GM12878 (cell line): ENCODE measurements around the gene L1TD1. TPM values are rescaled to one million over a fixed set of nuclear protein-coding genes. Genes with fewer than 3 reads are reported as not detected.
"Not testable (repeated sequence)": the region's sequence is repeated elsewhere in the genome, so short reads cannot be mapped to it uniquely, and the experiment has no call there.

ENCODE experiments used
- ATAC-seq: fragments of 200-7000 bp; cut with Tn5 transposase; 3 replicates; pipeline ENCODE4 v1.9.1; 2020; ENCODE audit warnings: mild to moderate bottlenecking, moderate library complexity
- BruUV-seq: library from RNA; stranded (reverse); fragments of 400-500 nt; replicated peaks from 2 replicates; lab custom pipeline; 2021; lab: Mats Ljungman, UMichigan
- CTCF ChIA-PET: fragments of 300-600 bp; sonication (Branson Sonifier 250); formaldehyde crosslinking; extraction: SDS; loops from one replicate; lab custom pipeline; 2021; ENCODE audit warnings: inconsistent platforms; lab: Yijun Ruan, JAX
- POLR2A ChIA-PET: fragments of 350-600 bp; formaldehyde crosslinking; extraction: SDS; loops from one replicate; lab custom pipeline; 2021; ENCODE audit warnings: inconsistent platforms; lab: Charles Lee
- RAD21 ChIA-PET: fragments of 300-600 bp; sonication (Branson Sonifier 250); formaldehyde crosslinking; loops from one replicate; lab custom pipeline; 2023; ENCODE audit warnings: antibody characterized with exemption; ENCODE audit not compliant: unreplicated experiment; lab: Charles Lee
- SMC1A ChIA-PET: fragments of 300-600 bp; sonication (Branson Sonifier 250); formaldehyde crosslinking; loops from one replicate; lab custom pipeline; 2023; ENCODE audit not compliant: unreplicated experiment, uncharacterized antibody; lab: Charles Lee
- DNase-seq: peaks from one replicate; pipeline ENCODE4 v3.0.0-alpha.2; 2011; ENCODE audit warnings: low read depth, low spot score
- FAIRE-seq: peaks from 3 replicates; lab custom pipeline; 2011; peaks lifted over from hg19 to GRCh38; lab: Jason Lieb, UNC
- H2AFZ ChIP-seq: 2 replicates; pipeline ENCODE4 v1.6.0; 2011; ENCODE audit warnings: low read depth, low read length, control low read depth; ENCODE audit not compliant: control insufficient read depth
- H3K27ac ChIP-seq: 2 replicates; pipeline ENCODE4 v1.5.1; 2011; ENCODE audit warnings: control low read depth; ENCODE audit not compliant: control insufficient read depth, insufficient read depth
- H3K27me3 ChIP-seq, 2 experiments: replicated peaks in 1 of 2; 2 replicates each; pipeline versions ENCODE4 v1.6.0 to v1.6.1; 2011; ENCODE audit warnings: low read length in 1 of 2; ENCODE audit not compliant: control insufficient read depth in 2 of 2, insufficient read depth in 2 of 2
- H3K36me3 ChIP-seq, 2 experiments: 2 replicates each; pipeline ENCODE4 v1.5.1; 2011; ENCODE audit warnings: low read length in 1 of 2; ENCODE audit not compliant: control insufficient read depth in 2 of 2, insufficient read depth in 2 of 2
- H3K4me1 ChIP-seq: 2 replicates; pipeline ENCODE4 v1.6.1; 2011; ENCODE audit warnings: mild to moderate bottlenecking, low read length, moderate library complexity, mixed read lengths; ENCODE audit not compliant: control insufficient read depth, insufficient read depth
- H3K4me2 ChIP-seq: 2 replicates; pipeline ENCODE4 v1.6.0; 2011; ENCODE audit warnings: control low read depth; ENCODE audit not compliant: control insufficient read depth, insufficient read depth
- H3K4me3 ChIP-seq: fragments of 200-600 bp; sonication (generic); 2 replicates; pipeline ENCODE4 v1.5.1; 2016
- H3K79me2 ChIP-seq: 2 replicates; pipeline ENCODE4 v1.6.0; 2011; ENCODE audit warnings: low read length; ENCODE audit not compliant: control insufficient read depth, insufficient read depth
- H3K9ac ChIP-seq: 2 replicates; pipeline ENCODE4 v1.8.0; 2011; ENCODE audit warnings: low read length, control low read depth, mixed read lengths; ENCODE audit not compliant: control insufficient read depth, insufficient read depth
- H3K9me3 ChIP-seq: replicated peaks from 3 replicates; pipeline ENCODE4 v1.5.1; 2011; ENCODE audit warnings: mild to moderate bottlenecking, low read length; ENCODE audit not compliant: control insufficient read depth, insufficient read depth
- H4K20me1 ChIP-seq: 2 replicates; pipeline ENCODE4 v1.6.0; 2011; ENCODE audit not compliant: control insufficient read depth, insufficient read depth
- WGBS: methylation state at CpG from one replicate; pipeline ENCODE4 v1.1.6; 2016; ENCODE audit warnings: low lambda C conversion rate; ENCODE audit not compliant: insufficient replicate concordance, insufficient coverage; ENCODE audit errors: missing lambda C conversion rate; 5-methylcytosine and 5-hydroxymethylcytosine counted together
- in situ Hi-C: fragments of 300-500 bp; cut with MboI; formaldehyde crosslinking; loops from 9 replicates; pipeline ENCODE4 v1.14.3; 2018; ENCODE audit warnings: mixed read lengths
- intact Hi-C: fragments of 100-400 bp; cut with micrococcal nuclease; formaldehyde crosslinking; loops from one replicate; pipeline ENCODE4 v1.14.2; 2022; ENCODE audit not compliant: unreplicated experiment
- polyA plus RNA-seq, 11 experiments: library from polyadenylated mRNA; depleted of rRNA in 4 of 11; unstranded in 6 of 11; stranded (reverse) in 5 of 11; fragments of >200 nt; fragmentation: Nextera tagmentation in 4 of 11; fragmentation: Illumina TruSeq in 1 of 11; extraction: Ambion mirVana in 4 of 11; extraction: Trizol in 1 of 11; gene quantifications; 1 replicate in 1 of 11; 2 replicates in 10 of 11; pipeline versions ENCODE4 v1.2.1 to v1.2.3, GENCODE V29; 2011 to 2016; ENCODE audit warnings: inconsistent platforms in 2 of 11, missing spikeins in 2 of 11, low read depth in 1 of 11
- total RNA-seq, 4 experiments: library from RNA; depleted of rRNA in 3 of 4; stranded (reverse); fragments of >200 nt in 3 of 4; fragmentation: Illumina TruSeq in 1 of 4; extraction: Trizol in 1 of 4; gene quantifications; 2 replicates each; pipeline versions ENCODE4 v1.2.1 to v1.2.3, GENCODE V29; 2013 to 2021

Gene L1TD1
- total and polyA plus RNA-seq, 10 of the 15 experiments (the other 5 are each of a cell fraction or from before 2014, with no cell fraction given) = 0.07 to 0.31 (median 0.21) TPM; not detected in 7

DNA sequence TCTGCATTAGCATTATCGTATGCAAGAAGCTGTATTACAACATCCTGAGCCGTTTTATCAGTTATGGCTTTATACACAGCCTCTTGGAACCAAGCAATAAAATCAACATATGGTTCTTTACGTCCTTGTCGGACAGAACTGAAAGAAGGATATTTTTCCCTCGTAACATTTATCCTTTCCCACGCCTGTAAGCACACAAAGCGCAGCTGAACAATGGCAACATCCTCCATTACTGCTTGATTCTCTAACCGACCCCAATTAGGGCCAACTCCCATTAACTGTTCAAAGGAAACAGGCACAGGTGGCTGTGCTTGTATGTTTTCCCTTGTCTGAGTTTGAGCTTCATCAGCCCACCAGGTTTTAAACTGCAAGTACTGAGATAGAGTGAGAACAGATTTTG is 12.5 kb upstream of the L1TD1 start:
- SMC1A ChIA-PET, CTCF ChIA-PET, H3K79me2 ChIP-seq, FAIRE-seq, H3K27ac ChIP-seq, RAD21 ChIA-PET, H4K20me1 ChIP-seq, POLR2A ChIA-PET, H3K9me3 ChIP-seq, H2AFZ ChIP-seq, DNase-seq, in situ Hi-C loops, H3K36me3 ChIP-seq, BruUV-seq, H3K4me2 ChIP-seq, H3K4me3 ChIP-seq, H3K9ac ChIP-seq, H3K4me1 ChIP-seq, H3K27me3 ChIP-seq, ATAC-seq, intact Hi-C loops: not testable (repeated sequence)
- WGBS = 27% methylated on average over 8 of the region's 8 CpGs

- intact Hi-C loops, SMC1A ChIA-PET, POLR2A ChIA-PET, H3K27me3 ChIP-seq, H3K79me2 ChIP-seq, H3K4me2 ChIP-seq, H3K4me3 ChIP-seq, DNase-seq, ATAC-seq, H3K36me3 ChIP-seq, in situ Hi-C loops, H3K27ac ChIP-seq, RAD21 ChIA-PET, FAIRE-seq, H2AFZ ChIP-seq, H3K4me1 ChIP-seq, H3K9me3 ChIP-seq, BruUV-seq, H4K20me1 ChIP-seq, H3K9ac ChIP-seq: not testable (repeated sequence)
- WGBS = 77% methylated on average over 11 of the region's 11 CpGs
- CTCF ChIA-PET = interaction anchor here (4.4 kb wide), 1 partner anchor 8 kb away, joined by 21 read pairs; no protein-coding TSS in a partner anchor
Observed at GRCh38 chr1:62183164-62184020, 11.3 kb upstream of the L1TD1 start.
